Aorta (tissue), 5 donors: ENCODE measurements around the gene MEIKIN. TPM values are rescaled to one million over a fixed set of nuclear protein-coding genes. Genes with fewer than 3 reads are reported as not detected.

Experiments used
- ATAC-seq: fragments of 200-7000 bp; cut with Tn5 transposase; one replicate; pipeline ENCODE4 v1.9.1; 2022; ENCODE audit warnings: moderate library complexity; ENCODE audit not compliant: low FRiP score
- DNase-seq, 2 donors: peaks; one replicate each; pipeline ENCODE4 v3.0.0-alpha.2; 2020
- H3K27ac ChIP-seq, 2 donors: one replicate each; pipeline ENCODE4 v1.5.1; 2013; ENCODE audit warnings: low read length in 2 of 2, mild to moderate bottlenecking in 2 of 2, moderate library complexity in 2 of 2, control low read depth in 1 of 2, inconsistent platforms in 1 of 2, low read depth in 1 of 2
- H3K27me3 ChIP-seq, 2 donors: one replicate each; pipeline ENCODE4 v1.6.1; 2013; ENCODE audit warnings: control low read depth in 1 of 2, low read length in 1 of 2, mild to moderate bottlenecking in 1 of 2, moderate library complexity in 1 of 2; ENCODE audit not compliant: insufficient read depth in 2 of 2, control insufficient read depth in 1 of 2
- H3K36me3 ChIP-seq, 2 donors: one replicate each; pipeline ENCODE4 v1.6.1; 2013; ENCODE audit warnings: control low read depth in 1 of 2, low read length in 1 of 2, mild to moderate bottlenecking in 1 of 2; ENCODE audit not compliant: insufficient read depth in 2 of 2, control insufficient read depth in 1 of 2
- H3K4me1 ChIP-seq, 2 donors: one replicate each; pipeline ENCODE4 v1.6.1; 2013; ENCODE audit warnings: low read length in 2 of 2, control low read depth in 1 of 2, mild to moderate bottlenecking in 1 of 2, moderate library complexity in 1 of 2; ENCODE audit not compliant: insufficient read depth in 2 of 2, control insufficient read depth in 1 of 2
- H3K4me3 ChIP-seq, 2 donors: one replicate each; pipeline ENCODE4 v1.5.1; 2013; ENCODE audit warnings: low read length in 2 of 2, control low read depth in 1 of 2, mild to moderate bottlenecking in 1 of 2
- H3K9me3 ChIP-seq: one replicate; pipeline ENCODE4 v1.6.1; 2013; ENCODE audit warnings: mild to moderate bottlenecking, low read length; ENCODE audit not compliant: control insufficient read depth
- WGBS, 2 donors: extraction: QIAGEN DNeasy Blood & Tissue Kit; methylation state at CpG; one replicate each; pipeline ENCODE4 v1.1.7; 2013; 5-methylcytosine and 5-hydroxymethylcytosine counted together
- intact Hi-C, 2 donors: fragments of 100-400 bp; cut with DNase I; formaldehyde crosslinking; loops; one replicate each; pipeline versions ENCODE4 v1.14.2 to v1.15.0; 2022
- polyA plus RNA-seq, 2 donors: library from polyadenylated mRNA; stranded (reverse); fragments of 200-250 nt; gene quantifications; one replicate each; pipeline ENCODE4 v1.2.3, GENCODE V29; 2013
- total RNA-seq, 2 donors: library from RNA; stranded (reverse); fragmentation: NEBNext Ultra II Directional; extraction: Animal tissue kit (Norgen Biotek cat#: 25700); gene quantifications; one replicate each; pipeline ENCODE4 v1.2.1, GENCODE V29; 2021
- donor health status: healthy with polysubstance abuse.
- donor health status: Bipolar disorder and iron deficiency.
- donor health status: DM: no; HTN: no; CAD: no.
- donor health status: DM: no; HTN: no; CAD: no.
- donor health status: DM: yes; HTN: yes; CAD: no.

MEIKIN gene
- total and polyA plus RNA-seq, 4 donors = 1.2 to 3.4 TPM; not detected in 2

DNA sequence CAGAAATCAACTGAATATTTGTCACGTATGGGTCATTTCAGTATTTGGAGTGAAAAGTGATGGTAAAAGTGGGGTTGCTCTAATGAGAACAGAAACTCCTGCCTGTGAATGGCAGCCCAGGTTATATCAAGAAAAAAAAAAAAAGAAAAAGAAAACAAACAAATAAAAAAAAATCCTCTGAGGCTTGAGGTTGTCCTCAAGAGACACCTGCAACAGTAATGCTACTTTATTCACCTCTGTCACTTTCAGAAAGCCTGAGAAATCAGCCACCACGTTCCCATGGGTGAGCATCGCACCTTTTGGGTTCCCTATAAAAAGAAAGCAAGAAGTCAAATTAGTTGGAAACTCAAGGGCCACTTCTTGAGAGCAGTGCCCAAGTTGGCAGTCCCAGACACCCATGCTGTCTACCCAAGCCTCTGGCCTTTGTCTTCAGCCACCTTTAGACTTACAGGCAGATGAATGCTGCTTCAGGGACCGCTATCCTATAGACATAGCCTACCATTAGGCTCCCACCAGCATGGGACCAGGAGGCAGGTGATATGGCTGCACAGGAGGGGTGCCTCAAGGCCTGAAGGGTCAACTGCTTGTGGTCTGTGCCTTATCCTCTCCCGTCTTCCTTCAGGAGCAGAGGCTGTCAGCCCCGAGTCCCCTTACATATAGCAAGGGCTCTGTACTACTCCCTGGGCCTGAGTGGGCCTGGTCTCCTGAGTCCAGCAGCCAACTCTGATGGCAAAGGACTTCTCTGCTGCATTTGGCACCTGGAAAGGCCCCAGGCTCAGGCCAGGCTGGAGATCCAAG lies 31.1 kb upstream of the MEIKIN start:
- Histone ChIP-seq H3K9me3 (no peaks in the 10 kb centered on the region), H3K36me3 (no peaks in the 10 kb centered on the region), H3K27ac (no peak overlapping the region), H3K27me3 (no peaks in the 10 kb centered on the region), H3K4me1 (no peaks in the 10 kb centered on the region), H3K4me3 (no peak overlapping the region)
- DNase-seq = no peak
- WGBS, 2 donors = 72 to 77% methylated on average over 6 of the region's 6 CpGs
- no peak for ATAC-seq
- intact Hi-C loops = no loop called here

DNA sequence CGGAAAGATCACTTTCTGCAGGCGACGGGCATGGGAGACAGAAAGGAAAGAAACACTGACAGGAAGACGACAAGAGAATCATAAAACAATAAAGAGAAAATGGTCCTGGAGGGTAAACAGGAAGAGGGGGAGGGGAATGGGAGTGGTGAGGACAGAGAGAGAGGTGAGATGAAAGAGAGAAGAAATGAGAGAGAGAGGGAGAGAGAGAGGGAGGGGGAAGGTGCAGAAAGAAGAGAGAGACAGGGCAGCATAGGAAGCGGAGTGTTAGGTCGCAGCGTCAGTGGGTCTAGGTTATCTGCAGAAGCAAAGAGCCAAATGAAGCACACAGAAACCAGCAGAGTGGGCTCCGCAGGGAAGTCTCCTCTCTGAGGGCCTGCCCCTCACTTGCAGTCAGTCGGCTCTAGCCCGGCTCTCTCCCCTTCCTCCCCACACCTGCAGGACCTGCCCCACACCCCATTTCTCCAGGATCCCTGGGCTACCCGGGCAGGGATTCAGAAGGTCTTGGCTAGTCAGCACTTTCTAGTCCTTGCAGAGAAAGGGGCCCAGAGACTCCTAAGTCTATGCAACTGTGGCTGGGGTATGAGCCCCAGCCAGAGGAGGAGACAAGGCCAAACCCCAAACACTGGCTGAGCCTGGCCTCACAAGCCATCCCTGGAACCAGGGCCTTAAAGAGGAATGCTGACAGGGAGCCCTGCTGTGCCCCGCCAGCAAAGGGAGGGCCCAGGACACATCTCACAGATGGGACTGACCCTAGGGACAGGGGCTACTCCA lies 29.7 kb upstream of the MEIKIN start:
- ATAC-seq = peak; percentile 30
- WGBS, 2 donors = 79 to 85% methylated on average over 12 of the region's 12 CpGs
- no peak for DNase-seq
- Histone ChIP-seq H3K9me3 (no peaks in the 10 kb centered on the region), H3K27me3 (no peaks in the 10 kb centered on the region), H3K4me3 (no peak overlapping the region), H3K4me1 (no peaks in the 10 kb centered on the region), H3K36me3 (no peaks in the 10 kb centered on the region), H3K27ac (no peak overlapping the region)
- intact Hi-C loops = no loop called here

DNA sequence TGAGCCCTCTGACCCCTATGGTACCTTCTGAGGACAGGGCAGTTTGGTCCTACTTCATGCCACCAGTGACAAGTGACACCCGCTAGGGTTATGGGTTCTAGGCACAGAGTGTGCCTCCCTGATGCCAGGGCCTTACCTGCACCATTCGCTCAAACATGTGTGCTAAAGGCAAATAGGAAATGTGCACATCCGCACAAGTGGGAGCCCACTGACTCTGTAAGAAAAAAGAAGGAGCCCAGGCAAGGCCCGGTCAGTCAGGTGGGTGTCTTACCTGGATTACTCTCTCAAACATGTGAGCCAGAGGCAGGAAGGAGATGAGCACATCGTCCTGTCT lies 29.1 kb upstream of the MEIKIN start:
- ATAC-seq (peak; percentile 8), DNase-seq (no peak)

GRCh38 chr5:131974016-131974415 lies 28.6 kb upstream of the MEIKIN start:
- Histone ChIP-seq H3K27me3 (no peaks in the 10 kb centered on the region), H3K36me3 (no peaks in the 10 kb centered on the region), H3K27ac (no peak overlapping the region), H3K9me3 (no peaks in the 10 kb centered on the region), H3K4me3 (no peak overlapping the region), H3K4me1 (no peaks in the 10 kb centered on the region)
- DNase-seq (no peak), ATAC-seq (no peak)
- intact Hi-C loops = no loop called here
- WGBS, 2 donors = 94 to 100% methylated on average over 1 of the region's 1 CpG

More for the DNA sequence above, 29.1 kb upstream of the MEIKIN start:
- no peak overlapping the region for H3K4me3 ChIP-seq
- no peak overlapping the region for H3K27ac ChIP-seq
- H3K36me3 ChIP-seq = no peaks in the 10 kb centered on the region
- intact Hi-C loops = no loop called here
- H3K9me3 ChIP-seq = no peaks in the 10 kb centered on the region
- H3K4me1 ChIP-seq = no peaks in the 10 kb centered on the region
- no peaks in the 10 kb centered on the region for H3K27me3 ChIP-seq
- WGBS, 2 donors = 84 to 85% methylated on average over 5 of the region's 5 CpGs

GRCh38 chr5:131973089-131973712 lies 27.7 kb upstream of the MEIKIN start:
- intact Hi-C loops = no loop called here
- WGBS, 2 donors = 91 to 92% methylated on average over 9 of the region's 9 CpGs
- peak in 1 of 2 donors; percentile 26 for DNase-seq

DNA sequence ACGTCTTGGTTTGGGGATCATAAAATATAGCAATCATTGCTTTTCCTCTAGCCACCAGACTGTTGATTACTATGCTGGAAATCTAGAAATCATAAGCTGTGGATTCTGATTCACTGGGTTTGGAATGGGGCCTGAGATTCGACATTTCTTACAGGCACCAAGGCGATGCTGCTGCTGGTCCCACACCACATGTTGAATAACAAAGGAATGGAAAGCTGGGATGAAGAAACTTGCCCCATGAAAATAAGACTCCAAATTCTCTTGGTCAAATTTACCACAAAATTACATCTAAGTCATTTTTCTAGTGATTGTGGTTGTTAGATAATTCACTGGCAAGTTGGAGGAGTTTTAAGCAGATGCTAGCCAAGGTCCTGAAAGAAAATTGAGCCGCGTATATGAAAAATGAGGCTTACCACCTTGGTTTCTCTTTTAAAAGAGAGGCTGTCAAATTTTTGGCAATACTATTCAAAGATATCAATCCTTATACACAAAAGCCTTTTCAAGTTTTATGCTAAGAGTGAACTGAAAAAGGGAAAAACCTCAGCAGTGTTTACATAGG lies 23.0 kb upstream of the MEIKIN start:
- DNase-seq (no peak), ATAC-seq (no peak)
- no peaks in the 10 kb centered on the region for H3K27me3 ChIP-seq
- WGBS, 2 donors = 66 to 67% methylated on average over 5 of the region's 5 CpGs
- no peak overlapping the region for H3K27ac ChIP-seq
- H3K9me3 ChIP-seq = no peaks in the 10 kb centered on the region
- H3K4me3 ChIP-seq = no peak overlapping the region
- intact Hi-C loops = no loop called here
- H3K4me1 ChIP-seq = no peaks in the 10 kb centered on the region
- H3K36me3 ChIP-seq = no peaks in the 10 kb centered on the region

More at GRCh38 chr5:131973089-131973712, 27.7 kb upstream of the MEIKIN start:
- Histone ChIP-seq H3K4me3 (no peak overlapping the region), H3K27ac (no peak overlapping the region), H3K36me3 (no peaks in the 10 kb centered on the region), H3K9me3 (no peaks in the 10 kb centered on the region), H3K4me1 (no peaks in the 10 kb centered on the region), H3K27me3 (no peaks in the 10 kb centered on the region)
- ATAC-seq = no peak

GRCh38 chr5:131966551-131966950 lies 21.1 kb upstream of the MEIKIN start:
- Histone ChIP-seq H3K27ac (no peak overlapping the region), H3K9me3 (no peaks in the 10 kb centered on the region), H3K4me3 (no peak overlapping the region), H3K4me1 (no peaks in the 10 kb centered on the region), H3K27me3 (no peaks in the 10 kb centered on the region), H3K36me3 (no peaks in the 10 kb centered on the region)
- WGBS, 2 donors = 82 to 88% methylated on average over 1 of the region's 1 CpG
- ATAC-seq (no peak), DNase-seq (no peak)
- intact Hi-C loops = no loop called here

DNA sequence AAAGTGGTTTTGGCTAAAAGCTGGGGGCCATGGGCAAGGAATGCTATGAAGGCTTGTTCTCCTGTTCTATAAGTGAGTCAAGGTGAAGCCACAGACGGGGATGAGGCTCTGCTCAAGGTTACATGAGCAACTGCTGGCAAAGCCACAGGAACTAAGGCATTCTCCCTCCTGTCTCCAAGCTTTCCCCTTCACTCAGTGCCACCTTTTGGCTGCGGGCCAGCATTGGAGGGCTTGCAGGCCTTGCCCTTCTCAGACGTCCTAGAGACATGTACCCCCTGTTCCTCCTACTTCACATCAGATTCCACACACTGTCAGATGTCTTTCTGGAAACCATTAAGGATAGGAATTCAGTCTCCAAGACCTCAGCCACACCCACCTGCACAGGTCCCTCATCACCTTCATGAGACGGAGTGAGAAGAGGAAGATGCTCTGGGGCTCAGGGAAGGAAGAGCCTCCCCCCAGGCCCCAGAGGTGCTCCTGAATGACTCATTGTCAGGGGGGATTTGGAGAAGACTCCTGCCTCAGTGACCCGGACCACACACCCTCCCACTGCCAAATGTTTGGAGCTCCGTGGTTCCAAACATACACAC lies 20.5 kb upstream of the MEIKIN start:
- intact Hi-C loops = no loop called here

More for the DNA sequence above, 20.5 kb upstream of the MEIKIN start:
- Histone ChIP-seq H3K27me3 (no peaks in the 10 kb centered on the region), H3K36me3 (no peaks in the 10 kb centered on the region), H3K27ac (no peak overlapping the region), H3K4me1 (no peaks in the 10 kb centered on the region), H3K9me3 (no peaks in the 10 kb centered on the region), H3K4me3 (no peak overlapping the region)
- ATAC-seq (no peak), DNase-seq (peak in 1 of 2 donors; percentile 34)
- WGBS, 2 donors = 79 to 82% methylated on average over 6 of the region's 6 CpGs
